ENCODE measurements around the gene SAXO2.
"Not testable (repeated sequence)": the region's sequence is repeated elsewhere in the genome, so short reads cannot be mapped to it uniquely, and the experiment has no call there.

Gene SAXO2, protein sequence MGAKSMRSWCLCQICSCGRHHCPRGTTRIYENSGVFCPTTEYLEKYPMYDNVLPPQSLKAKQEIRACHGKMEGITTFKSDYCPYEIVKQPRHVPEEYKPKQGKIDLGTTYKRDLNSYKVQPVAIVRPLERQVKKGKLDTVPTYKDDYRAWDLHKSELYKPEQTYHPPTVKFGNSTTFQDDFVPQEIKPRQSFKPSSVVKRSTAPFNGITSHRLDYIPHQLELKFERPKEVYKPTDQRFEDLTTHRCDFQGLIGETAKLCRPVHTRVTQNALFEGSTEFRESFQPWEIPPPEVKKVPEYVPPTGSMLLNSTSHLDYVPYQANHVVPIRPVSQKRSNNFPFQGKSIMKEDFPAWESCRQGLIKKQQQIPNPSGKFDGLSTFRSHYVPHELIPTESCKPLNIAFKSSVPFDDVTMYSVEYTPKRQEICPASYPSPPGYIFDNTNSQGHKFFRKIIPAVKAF

DNA sequence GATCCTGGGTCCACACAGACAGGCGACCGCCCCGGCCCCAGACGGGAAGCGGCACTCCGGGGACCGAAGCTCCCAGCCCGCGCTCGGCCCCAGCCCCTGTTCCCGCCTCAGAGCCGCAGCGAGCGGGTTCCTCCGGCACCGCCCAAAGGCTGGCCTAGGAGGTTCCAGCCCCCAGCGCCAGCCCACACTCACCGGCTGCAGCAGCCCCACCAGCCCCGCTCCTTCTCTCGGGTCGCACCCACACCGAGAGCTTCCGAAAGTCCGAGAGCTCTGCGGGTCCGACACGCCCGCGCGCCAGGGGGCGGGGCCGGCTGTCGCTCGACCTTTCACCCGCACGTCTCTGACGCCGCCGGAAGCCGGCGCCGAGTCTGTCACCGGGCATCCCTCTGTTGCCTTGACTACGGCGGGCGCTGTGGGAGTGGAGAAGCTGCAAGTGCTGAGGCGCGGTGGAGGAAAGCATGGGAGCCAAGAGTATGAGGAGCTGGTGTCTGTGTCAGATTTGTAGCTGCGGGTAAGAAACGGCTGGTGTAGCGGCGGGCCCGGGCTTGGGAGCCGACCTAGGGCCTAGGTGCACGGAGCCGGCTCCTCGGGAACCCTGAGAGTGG is at the start of gene SAXO2, which contains the start of gene EFL1:
SAXO2 (plus strand) TSS at position 397 of the 605 bp plus-strand sequence; CDS start at position 459, 62 bp downstream.
EFL1 (minus strand) TSS at position 313 of the 605 bp plus-strand sequence. CDS start 956 bp downstream, outside the sequence.
- in situ Hi-C loops (cut with HindIII; ENCODE audit: low sequenced_read_pairs) = no loop called here

DNA sequence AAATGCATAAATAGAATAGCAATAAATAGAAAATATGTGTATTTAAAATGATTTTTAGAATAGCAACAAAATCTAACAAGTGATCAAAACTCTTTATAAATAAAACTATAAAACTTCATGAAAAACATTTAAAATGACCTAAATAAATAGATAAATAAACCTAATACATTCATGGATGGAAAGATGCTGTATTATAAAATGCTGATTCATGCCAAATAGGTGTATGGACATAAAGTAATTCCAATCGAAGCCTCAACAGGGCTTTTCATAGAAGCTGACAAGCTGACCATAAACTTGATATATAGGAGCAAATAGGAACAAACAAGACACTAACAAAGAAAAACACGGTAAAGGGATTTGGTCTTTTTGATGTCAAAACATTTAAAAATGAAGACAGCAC is 46.5 kb upstream of the SAXO2 start:
- in situ Hi-C loops (cut with HindIII; ENCODE audit: low sequenced_read_pairs) = not testable (repeated sequence)

DNA sequence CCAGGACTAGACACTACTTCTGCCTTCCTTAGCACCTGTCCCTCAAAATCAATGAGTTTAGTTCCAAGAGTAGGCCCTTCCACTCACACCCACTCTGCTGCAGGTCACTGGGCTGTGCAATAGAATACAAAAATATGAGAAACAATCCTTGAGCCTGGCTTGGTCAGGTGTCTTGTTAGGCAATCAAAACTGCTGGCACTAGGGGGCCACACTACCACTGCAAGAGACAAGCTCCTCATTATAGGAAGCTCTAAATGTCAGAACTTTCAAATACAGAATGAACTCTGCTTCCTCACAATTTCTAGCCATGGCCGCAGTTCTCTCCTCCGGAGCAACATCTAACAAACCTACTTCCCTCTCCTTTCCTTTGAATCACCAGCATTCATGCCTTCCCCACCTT is 41.1 kb upstream of the SAXO2 start:
- in situ Hi-C loops (cut with HindIII; ENCODE audit: low sequenced_read_pairs) = not testable (repeated sequence)

DNA sequence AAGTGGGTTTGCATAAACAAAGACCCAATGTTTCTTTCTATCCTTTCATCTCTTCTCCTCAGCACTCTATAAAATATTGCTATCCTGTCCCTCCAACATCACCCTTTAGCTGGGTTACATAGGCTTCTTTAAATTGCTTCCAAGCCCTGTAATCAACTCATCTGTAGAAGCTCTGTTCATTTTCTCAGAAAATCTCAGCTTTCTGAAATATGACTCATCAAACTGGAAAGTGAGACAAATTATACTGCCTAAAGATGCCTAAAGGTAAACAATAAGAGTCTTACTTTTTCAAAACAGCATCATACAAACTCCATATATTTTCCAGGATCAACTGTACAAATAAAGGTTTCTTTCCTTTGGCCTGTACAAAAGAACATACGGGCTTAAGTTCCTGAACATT is 33.9 kb upstream of the SAXO2 start:
- in situ Hi-C loops (cut with HindIII; ENCODE audit: low sequenced_read_pairs) = no loop called here

DNA sequence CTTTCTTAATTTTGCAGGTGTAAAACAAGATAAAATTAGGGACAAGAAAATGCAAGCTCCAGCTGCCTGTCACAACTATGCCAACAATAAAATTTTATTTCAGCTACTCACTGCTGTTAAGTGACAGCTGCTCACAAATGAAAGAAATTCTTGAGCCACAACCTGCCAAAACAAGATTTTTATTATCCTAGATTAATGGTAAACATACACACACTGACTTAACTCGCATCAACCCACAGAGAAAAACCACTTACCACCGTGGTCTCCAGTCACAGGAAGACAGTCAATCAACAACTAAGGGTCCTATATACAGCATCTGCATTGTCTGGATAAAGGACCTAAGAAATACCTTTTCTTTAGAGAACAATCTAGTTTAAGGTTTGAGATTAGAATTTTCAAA is 31.4 kb upstream of the SAXO2 start:
- in situ Hi-C loops (cut with HindIII; ENCODE audit: low sequenced_read_pairs) = no loop called here

DNA sequence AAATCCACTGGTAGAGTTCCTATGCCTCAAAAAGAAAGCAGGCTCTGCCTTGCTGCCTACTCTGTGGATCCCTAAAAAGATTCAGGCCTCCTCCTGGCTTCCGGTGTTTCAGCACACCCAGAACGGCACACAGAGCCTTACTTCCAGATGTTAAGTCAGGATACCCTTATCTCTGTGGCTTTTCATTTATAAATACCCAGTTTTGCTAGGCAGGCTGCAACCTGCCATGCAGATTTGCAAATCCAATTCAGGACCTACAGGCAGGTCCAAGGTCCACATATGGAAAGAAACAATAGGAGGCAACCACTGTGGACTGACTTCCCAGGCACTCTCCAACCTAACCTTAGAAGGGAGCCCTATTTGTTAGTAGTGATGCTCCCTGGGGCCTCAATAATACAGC is 30.8 kb upstream of the SAXO2 start:
- in situ Hi-C loops (cut with HindIII; ENCODE audit: low sequenced_read_pairs) = no loop called here

DNA sequence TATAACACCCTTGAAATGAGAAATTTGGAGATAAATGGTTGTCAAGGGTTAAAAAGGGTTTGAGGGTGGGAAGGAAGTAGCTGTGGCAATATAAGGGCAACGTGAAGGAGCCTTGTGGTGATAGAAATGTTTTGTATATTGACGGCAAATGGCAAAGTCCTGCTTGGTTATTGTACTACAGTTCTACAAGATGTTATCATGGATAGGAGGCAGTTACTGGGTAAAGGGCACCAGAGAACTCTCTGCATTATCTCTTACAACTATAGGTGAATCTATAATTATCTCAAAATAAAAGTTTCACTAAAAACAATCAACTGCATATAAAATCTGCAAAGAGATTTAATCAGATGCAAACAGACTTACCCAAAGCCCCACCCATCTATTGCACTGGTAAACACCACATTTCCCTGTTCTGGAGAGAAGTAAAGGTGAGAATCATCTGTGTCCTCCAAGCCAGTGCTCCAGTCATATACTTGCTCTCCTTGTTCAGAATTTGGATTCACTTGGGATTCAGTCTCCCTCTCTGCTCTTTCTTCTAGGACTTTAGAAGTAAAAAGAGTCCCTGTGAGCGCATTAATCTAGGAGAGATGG is 24.6 kb upstream of the SAXO2 start:
- in situ Hi-C loops (cut with HindIII; ENCODE audit: low sequenced_read_pairs) = not testable (repeated sequence)

DNA sequence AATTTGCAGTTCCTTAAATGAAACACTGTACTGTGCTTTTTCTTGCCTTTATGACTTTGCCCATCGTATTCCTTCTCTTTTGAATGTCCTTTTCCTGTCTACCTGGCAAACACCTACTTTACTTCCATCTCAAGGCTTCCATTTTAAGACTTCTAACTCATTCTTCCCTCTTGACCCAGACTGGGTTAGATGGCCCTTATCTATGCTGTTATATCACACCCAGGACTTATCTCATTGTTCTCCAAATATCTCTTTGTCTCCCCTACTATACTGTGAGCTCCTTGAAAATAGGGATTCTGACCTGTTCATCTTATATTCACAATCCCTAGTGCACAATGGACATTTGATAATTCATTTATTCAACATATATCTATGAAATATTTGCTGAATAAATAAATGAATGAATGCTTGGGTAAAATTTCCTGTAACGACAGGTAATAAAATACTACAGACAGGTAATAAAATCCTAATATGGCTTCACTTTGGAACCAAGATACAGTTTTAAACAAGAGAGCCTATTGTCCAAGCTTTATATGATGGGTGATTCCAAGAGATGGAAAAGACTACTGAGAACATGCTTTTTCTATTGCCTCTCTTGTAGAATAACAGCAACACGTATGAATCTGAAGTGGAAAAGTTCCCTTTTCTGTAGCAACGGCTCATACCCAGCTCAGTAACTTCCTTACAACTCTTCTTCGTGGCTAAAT is 22.8 kb upstream of the SAXO2 start:
- in situ Hi-C loops (cut with HindIII; ENCODE audit: low sequenced_read_pairs) = loop anchor here (5.0 kb wide), 1 partner anchor 103 kb away; no protein-coding TSS in a partner anchor

DNA sequence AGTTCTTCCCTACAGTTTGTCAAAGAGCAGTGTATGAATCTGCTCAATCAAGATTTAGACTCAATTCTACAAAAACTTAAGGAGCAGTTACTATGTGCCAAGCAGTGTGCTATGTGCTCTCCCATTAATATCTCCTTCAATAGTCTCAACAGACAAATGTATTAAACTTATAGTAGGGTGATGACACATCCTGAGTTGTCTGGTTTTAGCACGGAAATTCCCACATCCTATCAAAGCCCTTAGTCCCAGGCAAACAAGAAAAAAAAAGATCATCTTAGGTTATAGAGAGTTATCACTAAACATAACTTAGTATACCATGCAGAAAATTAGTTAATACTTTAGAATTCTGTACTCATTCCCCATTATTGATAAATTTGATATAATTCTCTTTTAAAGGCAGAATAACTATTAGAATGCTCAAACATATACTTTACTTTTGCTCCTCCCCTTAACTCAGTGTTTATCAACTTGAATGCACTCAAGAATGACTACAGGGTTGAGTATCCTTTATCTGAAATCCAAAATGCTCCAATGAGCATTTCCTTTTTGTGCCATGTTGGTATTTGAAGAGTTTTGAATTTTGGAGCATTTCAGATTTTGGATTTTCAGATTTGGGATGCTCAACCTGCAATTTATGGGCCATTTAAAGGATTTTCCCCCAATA is 20.6 kb upstream of the SAXO2 start:
- in situ Hi-C loops (cut with HindIII; ENCODE audit: low sequenced_read_pairs) = loop anchor here (5.0 kb wide), 1 partner anchor 105 kb away; no protein-coding TSS in a partner anchor

DNA sequence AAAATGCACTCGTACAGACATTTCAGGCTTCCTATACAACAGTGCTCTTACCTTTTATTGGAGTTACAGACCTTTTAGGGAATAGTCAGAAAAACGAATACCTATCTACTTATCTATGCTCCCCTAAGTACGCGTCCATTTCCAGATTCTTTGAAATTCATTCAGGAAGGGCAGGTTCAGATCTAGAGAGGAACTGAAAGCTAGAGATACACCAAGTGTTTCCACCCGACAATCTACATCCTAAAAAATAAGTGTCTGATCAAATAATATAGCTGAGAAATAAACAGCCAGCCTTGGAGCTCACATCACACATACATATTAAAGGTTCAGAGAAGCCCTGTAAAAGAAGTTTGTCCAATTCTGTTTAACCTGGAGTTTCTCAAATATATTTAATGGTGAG is 19.0 kb upstream of the SAXO2 start:
- in situ Hi-C loops (cut with HindIII; ENCODE audit: low sequenced_read_pairs) = loop anchor here (5.0 kb wide), 1 partner anchor 106 kb away; no protein-coding TSS in a partner anchor

DNA sequence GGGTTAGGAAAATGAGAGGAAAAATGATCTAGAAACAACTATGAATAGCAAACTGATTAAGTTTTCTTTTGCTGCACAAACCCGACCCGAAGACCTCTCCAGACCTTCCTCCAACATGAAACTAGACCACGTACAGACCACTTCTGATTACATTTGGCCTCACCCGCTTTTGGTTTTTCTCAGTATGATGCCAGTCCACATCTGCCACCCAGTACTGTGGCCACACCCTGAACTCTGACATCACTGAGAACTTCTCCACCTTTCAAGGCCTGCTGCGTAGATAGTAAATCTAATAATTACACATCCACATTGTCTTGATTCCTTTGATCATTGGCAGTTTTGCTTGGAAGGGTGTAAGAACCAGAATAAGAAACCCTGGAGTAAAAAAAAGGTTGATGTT is 16.7 kb upstream of the SAXO2 start:
- in situ Hi-C loops (cut with HindIII; ENCODE audit: low sequenced_read_pairs) = not testable (repeated sequence)

DNA sequence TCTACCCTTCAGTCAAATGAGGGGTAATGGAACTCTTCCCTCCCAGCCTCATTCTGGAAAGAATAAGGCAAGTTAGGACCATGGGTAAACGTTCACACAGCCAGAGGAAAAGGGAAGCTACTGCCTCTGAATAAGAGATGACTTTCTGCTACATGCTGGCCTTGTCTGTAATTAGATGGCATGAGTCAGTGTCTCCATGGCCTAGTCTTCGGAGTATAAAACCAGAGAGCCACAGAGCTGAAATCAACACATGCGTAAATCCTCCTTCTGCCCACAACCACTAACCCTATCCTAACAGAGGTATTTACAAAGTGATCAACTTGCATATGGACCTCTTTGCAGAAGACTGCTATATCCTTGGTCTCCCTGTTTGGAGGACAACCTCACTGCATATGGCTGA is 14.4 kb upstream of the SAXO2 start:
- in situ Hi-C loops (cut with HindIII; ENCODE audit: low sequenced_read_pairs) = not testable (repeated sequence)

DNA sequence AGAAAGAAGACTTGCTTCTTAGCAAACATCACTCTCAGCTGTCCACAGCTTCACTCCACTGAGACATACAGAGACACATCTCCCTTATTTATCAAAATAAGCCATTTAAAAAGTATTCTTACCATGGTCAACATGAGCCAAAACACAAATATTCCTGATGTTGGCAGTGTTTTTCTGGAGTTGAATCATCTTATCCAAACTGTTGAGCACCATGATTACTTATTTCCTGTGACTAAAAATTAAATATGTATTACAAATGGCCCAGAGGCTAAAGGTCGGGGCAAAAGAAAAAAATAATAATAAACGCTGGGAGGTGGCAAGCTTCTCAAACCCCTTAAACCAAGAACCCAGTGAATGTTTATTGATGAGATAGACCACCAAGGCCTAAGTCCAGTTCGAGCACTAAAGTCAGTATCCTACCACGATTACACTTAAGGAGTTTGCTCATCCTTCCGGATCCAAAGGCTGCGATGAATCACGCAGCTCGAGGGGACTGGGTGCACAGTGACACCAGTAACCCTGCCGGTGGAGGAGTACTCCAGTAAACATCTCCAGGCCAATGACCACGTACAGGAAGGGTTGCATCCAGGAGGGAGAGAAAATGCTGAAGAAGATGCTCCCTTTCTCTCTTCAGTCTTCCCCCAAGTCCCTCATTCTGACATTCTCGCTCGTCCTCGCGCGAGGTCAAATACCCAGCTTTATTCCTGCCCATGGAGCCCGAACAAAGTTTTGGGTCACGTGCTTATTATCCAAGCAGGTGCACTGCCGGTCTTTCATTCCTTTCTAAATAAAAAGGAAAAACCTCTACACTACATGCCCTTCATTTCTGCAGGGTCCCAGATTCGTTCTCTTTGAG is 824 bp upstream of the SAXO2 start:
- in situ Hi-C loops (cut with HindIII; ENCODE audit: low sequenced_read_pairs) = not testable (repeated sequence)

DNA sequence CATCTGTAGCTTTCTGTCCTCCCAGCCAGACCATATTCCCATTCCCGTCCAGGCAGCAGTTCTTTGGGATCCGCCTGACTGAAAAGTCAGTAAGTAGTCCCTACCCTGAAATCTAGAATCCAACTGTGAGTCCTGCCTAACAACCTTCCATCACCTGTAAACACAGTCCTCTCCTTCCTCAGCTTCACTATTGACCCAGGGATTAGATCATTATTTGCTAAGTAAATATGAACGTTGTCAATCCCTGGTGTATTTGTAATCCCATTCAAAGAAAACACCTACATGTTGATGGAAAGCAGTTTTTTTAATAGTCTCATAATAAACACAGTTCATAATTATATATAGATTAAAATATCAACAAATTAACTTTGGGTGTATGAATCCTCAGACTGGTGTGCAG is 732 bp downstream of the SAXO2 start:
- in situ Hi-C loops (cut with HindIII; ENCODE audit: low sequenced_read_pairs) = no loop called here

DNA sequence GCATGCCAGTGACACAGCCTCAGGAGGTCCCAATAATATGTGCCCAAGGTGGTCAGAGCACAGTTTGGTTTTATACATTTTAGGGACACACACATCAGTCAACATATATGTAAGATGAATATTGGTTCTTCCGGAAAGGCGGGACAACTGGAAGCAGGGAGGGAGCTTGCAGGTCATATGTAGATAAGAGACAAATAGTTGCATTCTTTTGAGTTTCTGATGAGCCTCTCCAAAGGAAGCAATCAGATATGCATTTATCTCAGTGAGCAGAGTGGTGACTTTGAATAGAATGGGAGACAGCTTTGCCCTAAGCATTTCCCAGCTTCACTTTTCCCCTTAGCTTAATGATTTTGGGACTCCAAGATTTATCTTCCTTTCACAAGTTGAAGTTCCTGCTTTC is 4.5 kb downstream of the SAXO2 start:
- in situ Hi-C loops (cut with HindIII; ENCODE audit: low sequenced_read_pairs) = not testable (repeated sequence)

DNA sequence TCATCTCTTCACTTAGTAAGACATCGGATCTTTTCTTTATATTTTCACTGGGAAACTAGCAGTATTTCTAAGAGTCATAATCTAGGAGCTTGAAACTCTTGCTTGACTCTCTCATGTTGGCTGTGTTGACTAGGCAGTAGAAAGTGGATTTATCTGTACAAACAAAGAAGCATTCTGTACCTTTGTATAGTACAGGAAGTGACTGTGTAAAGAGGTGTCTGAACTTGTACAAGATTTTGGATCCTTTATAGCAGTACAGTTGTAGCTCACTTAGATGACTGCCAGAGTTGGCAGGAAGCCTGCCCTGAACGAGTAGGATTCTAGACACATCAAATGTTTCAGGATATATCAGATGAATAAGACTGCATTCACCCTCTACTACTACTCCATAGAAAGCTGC is 5.8 kb downstream of the SAXO2 start:
- in situ Hi-C loops (cut with HindIII; ENCODE audit: low sequenced_read_pairs) = not testable (repeated sequence)

DNA sequence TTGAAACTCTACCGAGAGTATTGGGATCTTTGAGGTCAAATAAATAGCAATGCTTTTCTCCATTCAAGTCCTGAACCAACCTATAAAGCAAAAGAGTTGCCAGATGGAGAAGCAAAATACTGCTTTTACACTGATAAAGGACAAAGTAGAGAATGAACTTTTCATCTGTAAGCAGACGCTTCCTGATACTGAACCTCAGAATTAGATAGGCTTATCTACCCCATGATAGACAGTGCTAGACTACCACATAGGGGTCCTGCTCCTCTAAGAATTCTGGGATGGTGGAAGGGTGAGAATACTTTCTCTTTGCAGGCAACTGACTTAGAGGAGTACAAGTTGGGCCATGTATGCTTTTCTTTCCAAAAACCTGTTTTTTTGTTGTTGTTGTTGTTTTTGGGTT is 9.5 kb downstream of the SAXO2 start:
- in situ Hi-C loops (cut with HindIII; ENCODE audit: low sequenced_read_pairs) = no loop called here

DNA sequence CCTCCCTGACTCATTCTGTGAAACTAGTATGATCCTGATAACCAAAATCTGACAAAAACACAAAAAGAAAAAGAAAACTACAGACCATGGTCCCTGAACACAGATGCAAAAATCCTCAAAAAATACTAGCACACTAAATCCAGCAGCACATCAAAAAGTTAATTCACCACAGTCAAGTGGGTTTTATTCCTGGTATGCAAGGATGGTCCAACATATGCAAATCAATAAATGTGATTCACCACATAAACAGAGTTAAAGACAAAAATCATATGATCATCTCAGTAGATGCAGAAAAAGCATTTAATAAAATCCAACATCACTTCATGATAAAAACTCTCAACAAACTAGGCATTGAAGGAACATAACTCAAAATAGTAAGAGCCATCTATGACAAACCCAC is 12.8 kb downstream of the SAXO2 start:
- in situ Hi-C loops (cut with HindIII; ENCODE audit: low sequenced_read_pairs) = no loop called here

DNA sequence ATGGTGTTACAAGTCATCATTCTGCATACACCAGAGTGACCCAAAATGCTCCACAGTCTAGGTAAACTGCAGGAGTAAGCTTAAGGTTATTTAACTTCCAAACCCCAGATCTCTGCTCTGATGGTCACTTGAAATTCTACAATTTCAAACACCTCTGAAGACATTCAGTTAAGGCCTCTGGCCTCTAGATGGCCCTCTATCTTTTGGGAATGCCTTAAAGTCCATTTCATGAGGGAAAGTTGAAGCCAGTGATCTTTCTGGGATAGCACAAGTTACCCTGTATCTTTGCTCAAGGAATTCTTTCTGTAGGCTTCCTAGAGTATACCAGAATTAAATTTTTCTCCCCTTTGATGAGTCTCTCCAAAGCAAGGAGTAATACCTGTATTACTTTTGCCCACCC is 18.7 kb downstream of the SAXO2 start:
- in situ Hi-C loops (cut with HindIII; ENCODE audit: low sequenced_read_pairs) = not testable (repeated sequence)

DNA sequence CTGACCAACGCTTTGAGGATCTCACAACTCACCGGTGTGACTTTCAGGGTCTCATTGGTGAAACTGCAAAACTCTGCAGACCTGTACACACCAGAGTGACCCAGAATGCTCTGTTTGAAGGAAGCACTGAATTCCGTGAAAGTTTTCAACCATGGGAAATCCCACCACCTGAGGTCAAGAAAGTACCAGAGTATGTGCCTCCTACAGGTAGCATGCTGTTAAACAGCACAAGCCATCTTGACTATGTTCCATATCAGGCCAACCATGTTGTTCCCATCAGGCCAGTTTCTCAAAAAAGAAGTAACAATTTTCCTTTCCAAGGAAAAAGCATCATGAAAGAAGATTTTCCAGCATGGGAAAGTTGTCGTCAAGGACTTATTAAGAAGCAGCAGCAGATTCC is 19.8 kb downstream of the SAXO2 start:
- in situ Hi-C loops (cut with HindIII; ENCODE audit: low sequenced_read_pairs) = not testable (repeated sequence)
